Stimulated activated CD4-positive, alpha-beta T cell treated with anti-CD3 and anti-CD28 coated beads, Interleukin-12 subunit alpha, Interleukin-12 subunit beta, amount 100 ng/mL, for 48 hours (primary cell): Measurements from ENCODE around the gene SMKR1.
"Not testable (repeated sequence)": the region's sequence is repeated elsewhere in the genome, so short reads cannot be mapped to it uniquely, and the experiment has no call there.

Experiments used
- DNase-seq, 3 donors: peaks; one replicate each; pipeline ENCODE4 v3.0.0-alpha.2; 2020; ENCODE audit warnings: low read depth in 2 of 3, low spot score in 1 of 3

Gene SMKR1

DNA sequence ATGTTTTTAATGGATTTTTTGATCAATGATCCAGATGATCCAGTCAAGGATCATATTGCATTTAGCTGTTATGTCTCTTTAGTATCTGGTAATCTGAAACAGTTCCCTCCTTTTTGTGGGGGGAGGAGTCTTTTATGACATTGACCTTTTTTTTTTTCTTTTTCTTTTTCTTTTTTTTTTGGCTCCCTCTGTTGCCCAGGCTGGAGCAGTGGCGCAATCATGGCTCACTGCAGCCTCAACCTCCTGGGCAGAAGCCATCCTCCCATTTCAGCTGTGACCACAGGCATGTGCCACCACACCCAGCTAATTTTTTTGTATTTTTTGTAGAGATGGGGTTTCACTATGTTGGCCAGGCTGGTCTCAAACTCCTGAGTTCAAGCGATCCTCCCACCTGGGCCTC is 22.1 kb downstream of the SMKR1 start:
- not testable (repeated sequence) for DNase-seq

DNA sequence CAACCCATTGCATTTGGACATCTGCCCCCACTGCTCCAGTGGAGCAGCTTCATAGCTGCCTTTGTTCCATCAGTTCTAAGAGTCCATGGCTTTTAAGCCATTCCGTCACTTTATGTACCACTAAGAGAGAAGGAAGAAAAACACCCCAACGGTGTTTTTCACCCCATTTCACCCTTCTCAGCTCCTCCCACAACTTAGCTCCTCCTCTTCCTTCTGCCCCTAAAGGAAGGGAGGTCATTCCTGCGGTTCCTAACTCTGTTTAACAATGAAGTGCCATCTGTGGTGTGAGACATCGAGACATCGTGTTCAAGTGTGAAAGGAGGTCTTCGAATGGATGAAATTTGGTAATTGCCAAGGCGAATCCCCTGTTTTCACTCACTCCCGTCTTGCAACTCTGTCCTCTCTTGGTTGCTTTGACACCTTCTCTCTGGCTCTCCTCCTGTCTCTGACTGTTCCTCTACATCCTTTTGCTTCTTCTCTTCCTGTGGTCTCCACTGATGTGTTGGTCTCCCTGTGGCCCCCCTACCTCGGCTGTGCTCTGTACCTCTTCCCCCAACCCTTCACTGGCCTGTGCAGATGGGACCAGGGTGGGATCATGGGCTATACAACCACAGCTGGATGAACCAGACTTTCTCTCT is 23.0 kb downstream of the SMKR1 start:
- DNase-seq: no peak

DNA sequence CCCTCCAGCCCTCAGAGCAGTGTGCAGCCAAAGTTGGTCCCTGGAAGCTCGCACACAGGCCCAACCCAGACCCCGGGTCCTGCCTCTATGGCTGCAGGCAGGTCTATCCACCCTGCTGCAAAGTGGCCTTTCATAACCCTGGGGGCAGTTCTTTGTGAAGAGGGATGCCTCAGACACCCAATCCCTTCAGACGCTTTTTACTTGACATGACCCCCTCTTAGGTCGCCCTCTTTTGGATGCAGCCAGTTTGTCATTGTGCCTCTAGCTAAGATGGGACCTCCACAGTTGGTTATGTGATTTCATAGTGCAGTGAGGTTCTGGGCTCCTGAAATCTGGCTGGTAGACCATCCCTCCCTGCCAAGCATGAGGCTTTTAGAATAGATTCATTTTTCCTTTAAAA is 27.3 kb downstream of the SMKR1 start:
- DNase-seq: no peak

DNA sequence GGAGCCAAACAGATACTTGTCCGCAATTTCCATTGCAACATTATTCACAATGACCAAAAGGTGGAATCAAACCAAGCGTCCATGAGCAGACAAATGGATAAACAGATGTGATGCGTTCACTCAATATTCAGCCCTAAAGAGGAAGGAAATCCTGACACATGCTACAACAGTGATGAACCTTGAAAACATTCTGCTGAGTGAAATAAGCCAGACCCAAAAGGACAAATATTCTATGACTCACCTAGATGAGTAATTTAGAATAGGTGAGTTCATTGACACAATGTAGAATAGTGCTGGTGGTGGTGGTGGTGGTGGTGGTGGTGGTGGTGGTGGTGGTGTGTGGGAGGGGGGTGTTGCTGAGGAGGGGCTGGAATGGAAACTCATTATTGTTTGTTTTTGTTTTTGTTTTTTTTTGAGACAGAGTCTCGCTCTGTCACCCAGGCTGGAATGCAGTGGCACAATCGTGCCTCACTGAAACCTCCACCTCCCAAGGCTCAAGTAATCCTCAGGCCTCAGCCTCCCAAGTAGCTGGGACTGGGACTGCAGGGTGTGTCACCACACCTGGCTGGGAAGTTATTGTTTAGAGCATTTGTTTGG is 28.6 kb downstream of the SMKR1 start:
- DNase-seq: peak; percentile 26 to 47 (median 35)

DNA sequence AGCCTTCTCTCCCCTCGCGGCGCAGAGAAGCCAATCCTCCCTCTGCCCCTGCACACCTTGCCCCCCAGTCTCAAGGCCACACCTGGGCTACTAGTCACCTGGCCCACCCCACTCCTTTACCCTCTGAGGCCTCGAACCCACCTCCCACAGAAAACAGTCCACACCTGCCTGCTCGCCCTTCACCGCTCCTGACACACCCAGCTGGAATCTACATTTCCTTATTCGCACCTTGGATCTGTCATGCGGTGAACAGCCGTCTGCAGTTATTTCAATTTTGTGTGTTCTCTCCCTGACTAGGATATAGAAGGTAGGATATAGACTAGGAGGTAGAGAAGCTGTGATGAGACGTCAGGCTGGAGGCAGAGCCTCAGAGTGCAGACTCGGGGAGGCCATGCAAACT is 29.4 kb downstream of the SMKR1 start:
- DNase-seq: no peak

DNA sequence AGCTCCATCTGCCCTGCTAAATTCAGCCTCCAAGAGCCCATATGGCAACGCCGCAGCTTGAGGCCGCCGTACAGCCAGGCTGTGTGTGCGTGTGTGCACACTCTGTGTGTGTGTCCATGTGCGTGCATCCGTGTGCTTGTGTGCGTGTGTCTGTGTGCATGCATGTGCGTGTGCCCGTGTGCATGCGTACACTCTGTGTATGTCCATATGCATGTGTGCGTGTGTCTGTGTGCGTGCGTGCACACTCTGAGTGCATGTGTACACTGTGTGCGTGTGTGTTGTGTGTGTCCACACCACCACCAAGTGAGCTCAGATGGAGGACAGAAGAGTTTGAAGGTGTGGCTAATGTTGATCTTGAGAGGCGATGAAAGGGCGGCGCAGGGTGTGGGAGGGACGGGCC is 30.0 kb downstream of the SMKR1 start:
- DNase-seq: no peak

DNA sequence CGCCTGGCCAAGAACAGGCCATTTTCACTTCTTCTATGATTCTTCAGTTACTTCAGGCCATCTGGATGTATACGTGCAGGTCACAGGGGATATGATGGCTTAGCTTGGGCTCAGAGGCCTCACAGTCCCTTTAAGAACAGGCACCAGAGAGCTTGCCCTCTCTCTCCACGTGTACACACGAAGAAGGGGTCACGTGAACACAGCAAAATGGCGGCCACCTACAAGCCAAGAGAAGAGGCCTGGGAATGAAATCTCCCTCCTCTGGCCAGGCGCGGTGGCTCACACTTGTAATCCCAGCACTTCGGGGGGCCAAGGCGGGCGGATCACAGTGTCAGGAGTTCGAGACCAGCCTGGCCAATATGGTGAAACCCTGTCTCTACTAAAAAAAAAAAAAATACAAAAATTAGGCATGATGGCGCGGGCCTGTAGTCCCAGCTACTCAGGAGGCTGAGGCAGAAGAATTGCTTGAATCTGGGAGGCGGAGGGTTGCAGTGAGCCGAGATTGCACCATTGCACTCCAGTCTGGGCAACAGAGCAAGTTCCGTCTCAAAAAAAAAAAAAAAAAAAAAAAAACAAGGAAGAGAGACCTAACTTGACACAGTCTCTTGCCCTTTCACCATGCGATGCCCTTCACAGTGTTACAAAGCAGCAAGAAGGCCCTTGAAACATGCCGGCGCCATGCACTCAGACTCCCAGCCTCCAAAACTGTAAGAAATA is 32.4 kb downstream of the SMKR1 start:
- DNase-seq: not testable (repeated sequence)

DNA sequence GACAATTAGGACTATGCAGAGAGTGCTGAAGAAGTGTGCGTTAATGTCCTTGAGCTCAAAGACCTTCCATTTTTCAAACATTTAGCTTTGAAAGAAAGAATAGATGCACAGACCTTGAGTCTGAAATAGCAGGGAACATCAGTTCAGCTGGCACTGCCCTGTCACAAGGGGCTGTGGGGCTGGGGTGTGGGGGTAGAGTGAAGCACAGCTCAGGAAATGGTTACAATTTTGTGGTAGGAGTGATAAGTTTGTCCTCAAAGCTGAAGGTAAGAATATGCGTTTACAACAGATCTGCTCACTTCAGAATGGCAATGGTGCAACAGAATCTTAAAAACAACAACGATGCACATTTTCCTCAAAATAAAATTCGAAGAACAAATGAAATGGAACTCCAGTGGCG is 33.6 kb downstream of the SMKR1 start:
- DNase-seq: no peak

DNA sequence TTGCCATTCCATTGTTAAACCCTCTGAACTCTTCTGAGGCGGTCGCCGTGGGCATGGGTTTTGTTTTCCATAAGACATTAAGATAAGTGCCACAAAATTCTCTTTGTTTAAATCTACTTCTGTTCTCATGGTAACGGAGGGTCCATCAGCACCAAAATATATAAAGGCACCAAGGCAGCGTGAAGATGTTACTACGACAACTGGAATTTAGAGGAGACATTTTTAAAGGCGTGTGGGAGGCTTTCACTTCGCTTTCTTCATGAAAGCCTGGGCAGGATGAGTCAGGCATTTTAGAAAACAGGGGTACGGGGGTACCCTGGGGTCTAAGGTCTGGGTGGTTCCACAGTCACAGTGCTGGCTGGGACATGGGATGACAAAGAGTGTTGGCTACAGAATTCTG is 34.0 kb downstream of the SMKR1 start:
- DNase-seq: no peak

DNA sequence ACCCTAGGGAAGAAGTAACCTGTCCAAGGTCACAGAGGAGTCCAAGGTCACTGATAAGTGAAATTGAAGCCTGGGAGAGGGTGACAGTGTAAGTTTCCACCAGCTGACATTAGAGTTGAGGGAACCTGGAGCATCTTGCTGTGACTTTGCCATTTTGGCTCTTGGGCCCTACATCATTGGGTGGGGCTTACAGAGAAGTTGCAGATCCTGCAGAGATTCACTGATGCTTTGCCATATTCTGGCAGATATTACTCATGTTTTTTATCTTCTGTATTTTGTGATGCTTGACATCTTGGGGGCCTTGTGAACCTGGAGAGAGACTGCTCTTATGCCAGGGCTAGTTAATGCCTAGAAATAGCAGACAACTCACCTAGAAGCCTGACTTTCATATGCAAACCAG is 36.5 kb downstream of the SMKR1 start:
- DNase-seq: no peak

DNA sequence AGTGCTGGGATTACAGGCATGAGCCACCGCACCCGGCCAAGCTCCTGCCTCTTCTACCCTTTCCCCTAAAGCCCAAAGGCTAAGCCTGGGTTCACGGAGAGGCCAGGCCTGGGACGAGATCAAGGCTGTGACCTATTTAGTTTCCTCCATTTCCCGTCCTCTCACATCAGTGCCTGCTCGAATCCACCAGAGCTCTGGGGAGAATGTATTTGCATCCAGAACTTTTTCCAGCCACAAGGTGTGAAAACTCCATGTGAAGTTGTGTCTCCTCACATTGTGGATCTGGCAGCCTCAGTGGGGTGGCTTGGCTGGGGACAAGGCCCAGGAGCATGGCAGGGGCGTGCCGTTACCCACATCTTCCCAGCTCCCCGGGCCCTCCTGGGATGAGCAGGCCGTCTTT is 38.0 kb downstream of the SMKR1 start:
- DNase-seq: no peak

DNA sequence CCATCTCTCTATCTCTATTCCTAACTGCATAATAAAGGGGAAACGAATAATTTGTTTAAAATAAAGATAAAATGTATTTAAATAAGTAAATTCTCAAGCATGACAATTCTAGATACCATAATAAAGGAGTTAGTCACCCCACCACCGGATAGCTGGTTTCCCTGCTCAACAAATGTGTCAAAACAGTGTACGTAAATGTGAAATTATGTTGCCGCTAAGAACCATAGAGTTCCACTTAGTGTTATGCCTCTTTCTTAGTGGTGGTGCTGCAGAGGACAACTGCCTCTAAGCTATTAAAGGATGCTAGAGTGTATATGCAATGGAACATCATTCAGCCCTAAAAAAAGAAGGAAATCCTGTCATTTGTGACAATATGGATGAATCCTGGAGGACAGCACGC is 42.4 kb downstream of the SMKR1 start:
- no peak for DNase-seq

DNA sequence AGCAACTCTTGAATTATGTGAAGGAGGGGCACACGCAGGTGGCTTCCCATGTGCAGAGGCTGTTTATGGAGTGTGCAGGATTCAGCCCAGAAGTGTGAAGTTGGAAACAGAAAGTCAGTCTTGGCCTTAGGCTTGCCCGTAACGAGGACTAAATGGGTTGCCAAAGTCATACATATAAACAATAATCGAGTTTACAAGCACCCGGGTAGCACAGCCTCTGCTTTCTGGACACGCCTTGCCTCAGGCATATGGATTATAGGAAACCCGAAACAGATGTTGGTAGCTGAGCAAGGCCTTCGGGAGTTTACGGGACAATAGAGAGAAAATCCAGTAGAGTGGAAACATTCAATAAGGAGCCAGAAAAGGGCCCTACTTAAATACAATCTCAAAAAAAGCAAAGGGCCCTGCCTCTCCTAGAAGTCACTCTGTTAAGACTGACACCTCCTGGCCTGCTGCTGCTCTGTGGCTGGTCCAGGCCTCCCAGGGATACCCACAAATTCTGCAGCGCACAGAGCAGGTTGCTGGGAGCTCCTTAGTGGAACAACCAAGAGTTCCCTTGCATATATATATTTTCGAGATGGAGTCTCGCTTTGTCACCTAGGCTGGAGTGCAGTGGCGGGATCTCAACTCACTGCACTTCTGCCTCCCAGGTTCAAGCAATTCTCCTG is 48.5 kb downstream of the SMKR1 start:
- no peak for DNase-seq

DNA sequence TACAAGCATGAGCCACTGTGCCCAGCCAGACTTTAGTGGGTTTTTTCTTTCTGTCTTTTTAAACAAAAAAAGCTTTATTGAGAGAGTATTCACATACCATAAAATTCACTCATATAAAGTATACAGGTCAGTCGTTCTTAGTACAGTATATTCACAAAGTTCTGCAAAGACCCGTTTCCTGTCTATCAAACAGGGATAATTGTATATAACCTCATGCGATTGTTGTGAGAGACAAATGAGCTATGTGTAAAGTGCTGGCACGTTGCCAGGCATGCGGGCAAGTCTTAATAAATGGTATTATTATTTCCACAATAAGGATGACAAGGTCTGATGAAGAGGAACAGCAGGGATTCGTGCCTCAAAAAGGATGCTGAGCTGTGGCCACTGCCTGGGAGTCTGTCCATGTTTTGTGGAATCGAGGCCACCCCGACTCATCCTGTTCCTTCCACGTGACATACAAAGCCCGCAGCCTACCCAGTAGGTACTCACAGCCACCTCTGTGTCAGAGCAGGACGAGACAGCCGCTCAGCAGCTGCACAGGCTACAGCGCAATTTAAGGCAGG is 51.6 kb downstream of the SMKR1 start:
- peak; percentile 20 to 28 (median 25) for DNase-seq

DNA sequence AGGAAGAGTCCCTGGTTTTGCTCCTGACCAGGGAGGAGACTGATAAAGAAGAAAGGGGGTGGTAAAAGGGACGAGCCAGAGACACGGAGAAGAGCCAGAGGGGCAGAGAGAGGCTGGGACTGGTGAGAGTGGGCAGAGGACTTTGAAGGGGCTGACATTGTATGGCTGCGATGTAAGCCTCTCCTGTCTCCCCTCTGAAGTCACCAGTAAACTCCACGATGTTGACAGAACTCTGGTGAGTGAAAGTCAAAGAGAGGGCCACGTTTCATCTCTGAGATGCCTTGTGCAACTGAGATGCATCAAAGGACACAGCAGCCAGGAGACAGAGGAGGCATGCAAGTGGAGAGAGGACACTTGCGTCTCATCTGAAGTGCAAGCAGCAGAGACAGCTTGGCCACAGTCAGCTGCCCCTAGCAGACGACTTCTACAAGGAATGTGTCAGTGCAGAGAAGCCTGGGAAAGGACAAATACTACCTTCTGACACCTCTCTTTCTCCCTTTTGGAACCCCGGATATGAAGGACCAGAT is 54.3 kb downstream of the SMKR1 start:
- DNase-seq: no peak

DNA sequence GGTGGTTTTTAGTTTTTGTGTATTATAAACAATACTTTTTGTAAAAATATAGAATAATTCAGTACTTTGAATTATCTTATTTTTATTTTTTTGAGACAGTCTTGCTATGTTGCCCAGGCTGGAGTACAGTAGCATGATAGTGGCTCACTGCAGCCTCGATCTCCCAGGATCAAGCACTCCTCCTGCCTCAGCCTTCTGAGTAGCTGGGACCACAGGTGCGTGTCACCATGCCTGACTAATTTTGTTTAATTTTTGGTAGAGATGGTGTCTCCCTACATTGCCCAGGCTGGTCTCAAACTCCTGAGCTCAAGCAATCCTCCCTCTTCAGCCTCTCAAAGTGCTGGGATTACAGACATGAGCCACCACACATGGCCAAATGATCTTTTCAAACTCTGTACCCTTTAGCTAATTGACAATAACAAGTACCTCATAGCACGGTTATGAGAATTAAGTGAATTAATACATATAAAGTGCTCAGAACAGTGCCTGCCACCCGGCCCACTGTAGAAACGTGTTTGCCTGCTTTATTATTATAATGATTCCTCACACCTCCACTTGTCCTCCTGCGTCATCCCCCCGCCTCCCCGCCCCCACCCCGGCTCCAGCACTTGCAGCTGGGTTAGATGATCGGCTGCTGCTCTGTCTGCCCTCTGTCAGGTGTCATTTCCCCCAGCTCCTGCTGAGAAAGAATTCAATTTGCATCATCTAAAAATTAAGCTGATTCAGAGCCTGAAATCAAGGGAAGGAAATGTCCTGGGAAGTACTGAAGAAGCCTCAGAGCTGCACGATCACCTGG is 55.6 kb downstream of the SMKR1 start:
- no peak for DNase-seq

DNA sequence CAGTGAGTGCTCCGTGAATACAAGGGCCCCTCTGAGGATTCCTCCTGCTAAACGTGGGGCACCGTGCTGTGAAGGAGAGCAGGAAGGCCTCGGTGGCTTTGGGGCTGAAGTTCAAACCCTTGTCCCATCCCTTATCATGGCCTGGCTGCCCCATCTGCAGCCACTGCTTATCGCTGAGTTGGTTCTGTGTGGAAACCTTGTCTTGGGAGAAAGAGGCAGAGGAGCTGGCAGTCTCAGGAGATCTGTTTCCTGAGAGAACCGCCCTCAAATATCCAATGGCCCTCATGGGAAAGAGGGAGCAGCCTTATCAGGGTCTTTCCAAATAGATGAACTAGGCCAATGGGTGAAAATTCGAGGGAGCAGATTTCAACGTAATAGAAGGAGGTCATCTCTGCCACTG is 57.2 kb downstream of the SMKR1 start:
- DNase-seq: no peak

DNA sequence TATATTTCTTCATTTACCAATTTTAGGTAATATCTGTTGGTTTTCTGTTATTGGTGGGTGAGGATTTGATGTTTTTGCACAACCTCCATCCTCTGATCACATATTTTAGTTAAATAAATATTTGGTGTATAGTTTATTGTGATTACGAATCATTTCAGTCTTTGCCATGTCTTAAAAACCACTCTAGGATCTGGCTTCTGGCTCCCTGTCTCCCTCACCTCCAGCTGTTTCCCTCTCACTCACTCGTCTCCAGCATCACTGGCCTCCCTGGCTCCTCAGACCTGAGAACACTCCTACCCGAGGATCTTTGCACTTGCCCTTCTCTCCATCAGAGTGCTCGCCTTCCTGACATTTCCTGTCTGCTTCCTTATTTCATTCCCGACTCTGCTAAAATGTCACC is 58.5 kb downstream of the SMKR1 start:
- no peak for DNase-seq

DNA sequence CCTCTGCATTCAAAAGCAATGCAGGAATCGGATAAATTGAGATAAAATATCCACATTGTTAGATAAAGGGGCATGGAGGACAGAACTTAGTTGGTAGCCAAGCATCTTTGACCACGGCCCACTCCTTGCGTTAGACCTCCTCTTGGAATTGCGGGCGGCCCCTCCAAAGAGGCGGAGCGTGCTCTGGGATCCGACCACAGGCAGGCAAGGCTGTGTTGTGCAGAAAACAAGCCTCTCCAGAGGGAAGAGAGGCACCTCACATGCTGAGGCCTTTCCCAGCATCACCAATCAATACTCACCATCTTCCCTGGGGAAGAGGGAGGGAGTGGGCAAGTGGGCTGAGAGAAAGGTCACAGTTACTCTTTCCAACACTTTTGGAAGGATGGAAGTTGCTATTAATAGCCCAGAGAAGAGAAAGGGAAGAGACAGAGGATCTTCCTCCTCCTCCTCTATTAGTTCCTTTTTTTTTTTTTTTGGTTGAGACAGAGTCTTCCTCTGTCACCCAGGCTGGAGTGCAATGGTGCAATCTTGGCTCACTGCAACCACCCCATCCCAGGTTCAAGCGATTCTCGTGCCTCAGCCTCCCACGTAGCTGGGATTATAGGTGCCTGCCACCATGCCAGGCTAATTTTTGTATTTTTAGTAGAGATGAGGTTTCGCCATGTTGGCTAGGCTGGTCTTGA is 59.5 kb downstream of the SMKR1 start:
- no peak for DNase-seq
